GM18870 (cell line): Measurements from ENCODE around the gene DSCAM.
"Not testable (repeated sequence)": the region's sequence is repeated elsewhere in the genome, so short reads cannot be mapped to it uniquely, and the experiment has no call there.

ENCODE experiments used
- ATAC-seq: cut with Tn5 transposase; IDR thresholded peaks from one replicate; pipeline ENCODE4 v1.9.1; 2021; ENCODE audit warnings: moderate library complexity; ENCODE audit not compliant: unreplicated experiment

DSCAM gene

DNA sequence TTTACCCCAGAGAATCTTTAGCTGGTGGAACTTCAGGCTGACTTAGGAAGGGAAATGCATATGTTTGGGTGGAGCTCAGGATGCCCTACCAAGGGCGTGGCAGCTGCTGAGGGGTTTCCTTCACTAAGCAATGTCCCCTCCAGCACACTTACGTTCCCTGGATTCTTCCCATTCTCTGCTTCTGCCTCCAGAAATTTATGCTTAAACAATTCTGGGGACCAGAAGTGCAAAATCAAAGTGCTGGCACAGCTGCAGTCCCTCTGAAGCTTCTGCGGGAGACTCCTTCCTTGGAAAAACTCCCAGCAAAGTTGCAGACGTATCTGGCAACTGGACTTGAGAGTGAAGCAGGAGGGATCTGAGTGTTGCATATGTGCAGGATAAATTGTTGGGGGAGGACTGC is 576.9 kb downstream of the DSCAM start:
- no peak for ATAC-seq

DNA sequence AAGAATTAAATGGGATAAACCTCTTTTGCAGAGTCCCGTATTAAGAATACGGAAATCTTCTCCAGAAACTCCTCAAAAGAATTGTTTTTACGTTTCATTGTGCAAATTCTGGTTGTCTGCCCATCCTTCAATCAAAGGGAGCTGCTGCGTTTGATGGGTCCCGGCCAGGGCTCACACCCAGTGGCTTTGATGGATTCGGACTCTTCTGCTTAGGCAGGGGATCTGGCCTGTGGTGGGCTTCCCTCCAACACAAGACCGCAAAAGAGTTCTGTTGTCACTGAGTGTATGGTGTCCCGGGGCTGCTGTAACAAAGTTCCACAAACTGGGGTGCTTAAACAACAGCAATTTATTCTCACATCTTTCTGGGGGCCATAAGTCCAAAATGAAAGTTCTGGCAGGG is 577.7 kb downstream of the DSCAM start:
- ATAC-seq = no peak

DNA sequence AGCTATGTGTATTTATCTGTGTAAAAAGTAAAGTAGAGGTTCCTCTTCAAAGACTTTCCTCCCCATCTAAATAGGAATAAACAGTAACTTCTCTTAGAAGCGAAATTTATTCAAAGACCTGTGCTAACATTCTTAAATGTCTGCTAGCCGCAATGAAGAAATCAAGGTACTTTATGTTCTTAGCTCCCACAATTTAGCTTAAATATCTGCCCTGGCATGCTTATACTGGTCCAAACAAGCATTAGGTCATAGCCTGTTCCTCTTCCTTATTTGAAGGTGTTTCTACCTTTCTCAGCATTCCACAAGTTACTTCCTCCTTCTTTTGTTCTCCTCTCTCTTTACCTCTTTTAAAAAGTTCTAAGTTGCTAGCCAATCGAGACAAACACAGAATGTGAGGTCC is 588.5 kb downstream of the DSCAM start:
- not testable (repeated sequence) for ATAC-seq

DNA sequence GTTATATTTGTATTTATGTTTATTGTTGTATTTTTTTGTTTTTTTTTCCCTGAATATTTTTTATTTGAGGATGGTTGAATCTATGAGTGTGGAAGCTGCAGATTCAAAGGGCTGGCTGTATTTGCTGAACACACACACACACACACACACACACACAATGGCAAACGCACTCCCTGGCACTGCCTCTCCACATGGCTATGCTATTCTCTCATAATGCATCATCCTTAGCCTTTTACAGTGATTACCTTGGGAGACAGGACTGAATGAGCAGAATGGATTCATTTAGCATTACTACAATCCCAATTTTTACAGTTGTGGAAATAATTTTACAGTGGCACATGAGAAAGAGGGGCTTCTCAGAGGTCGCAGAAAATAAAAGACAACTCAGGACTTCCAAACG is 589.6 kb downstream of the DSCAM start:
- ATAC-seq = no peak

DNA sequence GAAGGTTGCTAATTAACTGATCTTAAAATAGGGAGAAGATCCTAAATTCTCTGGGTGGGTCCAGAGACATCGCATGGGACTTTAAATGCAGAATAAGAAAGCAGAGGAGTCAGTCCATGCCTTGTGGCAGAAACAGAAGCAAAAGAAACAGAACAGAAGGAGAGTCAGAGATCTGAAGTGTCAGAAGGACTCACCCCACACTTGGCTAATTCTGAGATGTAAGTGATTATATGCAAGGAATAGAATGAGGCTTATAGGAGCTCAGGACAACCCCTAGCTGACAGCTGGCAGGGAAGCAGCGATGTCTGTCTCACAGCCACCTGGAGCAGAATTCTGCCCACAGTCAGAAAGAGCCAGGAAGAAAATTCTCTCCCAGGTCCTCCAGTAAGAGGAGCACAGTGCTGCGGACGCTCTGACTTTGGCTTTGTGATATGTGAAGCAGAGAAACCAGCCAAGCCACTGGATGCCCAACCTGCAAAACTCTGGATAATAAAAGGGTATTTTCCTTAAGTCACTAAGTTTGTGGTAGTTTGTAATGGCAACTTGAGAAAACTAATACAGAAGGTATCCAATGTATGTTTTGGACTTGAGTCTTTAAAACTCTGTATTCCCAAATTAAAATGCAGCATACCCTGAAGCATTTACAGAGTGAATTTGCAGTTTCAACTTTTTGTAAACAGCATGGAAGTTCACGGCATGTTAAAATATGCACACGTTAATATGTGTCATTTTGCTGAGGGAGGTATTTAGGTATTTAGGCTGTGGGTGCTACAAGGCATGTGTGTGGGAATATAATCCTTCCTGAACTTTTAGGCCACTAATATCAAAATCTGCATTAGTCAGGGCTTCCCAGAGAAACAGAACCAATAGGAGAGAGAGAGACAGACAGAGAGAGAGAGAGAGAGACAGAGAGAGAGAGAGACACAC is 591.2 kb downstream of the DSCAM start:
- no peak for ATAC-seq

DNA sequence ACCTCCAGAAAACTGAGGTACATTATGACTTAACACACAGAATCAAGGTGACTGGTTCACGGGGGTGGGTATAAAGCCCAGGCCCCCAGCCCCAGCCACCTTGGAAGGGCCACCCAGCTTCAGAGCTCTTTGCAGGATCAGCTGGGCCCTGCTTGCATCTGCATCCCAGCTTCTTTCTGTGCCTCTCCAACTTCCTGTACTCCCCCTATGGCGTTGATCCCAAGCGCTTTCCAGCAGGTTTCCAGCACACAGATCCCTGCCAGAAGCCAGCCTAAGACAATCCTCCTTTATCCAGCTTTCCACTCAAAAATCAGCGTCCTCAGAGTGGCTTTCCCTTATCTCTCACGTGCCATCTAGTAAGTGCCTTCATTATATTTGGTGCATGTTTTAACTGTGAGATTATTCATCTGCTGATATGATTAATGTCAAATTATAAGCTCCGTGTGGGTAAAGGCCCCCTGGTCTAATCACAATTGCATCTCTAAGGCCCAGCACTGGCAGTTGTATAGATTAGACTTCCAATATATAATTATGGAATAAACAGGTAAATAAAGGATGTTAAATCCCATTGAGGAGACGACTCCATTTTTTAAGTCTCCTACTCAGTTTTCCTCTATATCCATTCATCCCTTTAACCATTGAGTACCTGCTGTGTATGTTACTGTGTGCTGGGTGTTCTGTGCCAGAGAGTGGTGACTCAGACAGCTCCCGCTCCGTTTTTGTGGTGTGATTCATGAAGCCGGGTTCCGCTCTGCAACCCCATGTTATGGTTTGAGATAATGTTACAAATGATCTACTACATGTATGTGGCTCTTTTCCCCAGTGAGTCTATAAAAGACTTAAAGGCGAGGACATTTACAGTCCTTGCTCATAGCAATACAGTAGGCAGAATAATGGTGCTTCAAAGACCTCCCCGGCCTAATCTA is 592.2 kb downstream of the DSCAM start:
- no peak for ATAC-seq

DNA sequence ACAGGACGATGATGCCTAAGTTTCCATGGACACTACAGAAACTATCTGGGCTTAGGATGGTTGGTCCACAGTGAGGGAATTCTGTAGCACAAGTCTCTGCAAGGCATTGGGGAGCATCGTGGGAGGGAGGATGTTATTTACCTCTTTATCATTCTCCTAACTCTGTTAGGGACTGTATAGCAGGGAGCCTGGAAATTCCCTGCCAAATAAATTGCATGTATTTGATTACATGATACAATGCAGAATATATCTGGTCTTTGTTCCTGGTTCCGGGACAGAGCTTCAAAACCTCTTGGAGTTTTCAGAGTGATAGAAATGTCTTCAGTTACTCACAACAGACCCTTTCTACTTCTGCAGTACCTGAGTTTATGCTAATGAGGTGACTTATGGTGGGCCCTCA is 593.8 kb downstream of the DSCAM start:
- ATAC-seq = no peak

DNA sequence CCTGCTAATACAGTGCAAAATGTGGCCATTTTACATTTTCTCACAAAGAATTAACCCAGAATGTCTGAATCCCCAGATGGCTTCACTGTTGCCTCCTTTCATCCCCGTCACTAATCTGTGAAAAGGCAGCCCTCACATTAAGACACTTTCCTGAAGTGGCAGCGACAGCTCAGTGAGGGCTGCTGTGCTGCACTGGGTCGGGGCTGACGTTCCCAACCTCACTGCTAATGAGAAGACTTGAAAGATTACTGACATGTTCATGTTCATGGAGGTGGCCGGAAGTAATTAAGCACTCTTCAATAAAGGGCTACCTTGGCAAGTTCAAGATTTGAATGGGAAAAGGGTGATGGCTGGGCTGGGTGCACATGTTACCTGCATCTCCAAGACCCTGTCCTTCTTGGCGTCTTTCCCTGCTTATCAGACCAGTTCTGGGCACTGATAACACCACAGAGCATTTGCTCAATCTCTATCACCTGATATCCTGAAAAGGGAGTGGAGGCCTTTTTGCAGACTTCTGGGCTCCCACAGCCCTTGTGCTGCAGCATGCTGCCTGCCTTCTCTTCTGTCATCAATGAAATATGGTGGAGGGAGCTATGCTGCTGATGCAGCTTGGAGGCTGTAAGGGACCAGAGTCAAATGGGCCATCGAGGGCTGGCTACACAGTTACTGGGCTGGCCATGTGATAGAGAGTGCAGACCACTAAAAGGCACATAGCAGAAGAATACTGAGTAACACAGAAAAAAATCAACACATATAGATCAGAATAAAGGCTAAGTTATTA is 596.3 kb downstream of the DSCAM start:
- ATAC-seq = no peak

DNA sequence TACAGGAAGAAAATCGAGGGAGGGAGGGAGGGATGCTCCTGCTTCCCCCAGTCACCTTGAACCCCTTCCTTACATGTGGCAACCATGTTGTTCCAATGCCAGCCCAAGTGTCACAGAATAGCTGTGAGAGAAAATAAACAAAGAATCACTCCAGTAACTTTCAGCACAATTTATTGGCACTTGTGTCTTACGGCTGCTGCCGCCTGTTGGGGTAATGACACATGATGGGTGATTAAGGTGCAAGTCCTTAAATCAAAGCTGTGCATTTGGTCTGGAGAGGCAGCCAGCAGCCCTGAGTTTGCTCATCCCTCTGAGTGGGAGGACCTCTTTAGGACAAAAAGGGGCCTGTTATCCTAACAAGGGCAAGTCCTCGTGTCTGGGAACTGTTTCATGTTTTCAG is 602.0 kb downstream of the DSCAM start:
- ATAC-seq = no peak

DNA sequence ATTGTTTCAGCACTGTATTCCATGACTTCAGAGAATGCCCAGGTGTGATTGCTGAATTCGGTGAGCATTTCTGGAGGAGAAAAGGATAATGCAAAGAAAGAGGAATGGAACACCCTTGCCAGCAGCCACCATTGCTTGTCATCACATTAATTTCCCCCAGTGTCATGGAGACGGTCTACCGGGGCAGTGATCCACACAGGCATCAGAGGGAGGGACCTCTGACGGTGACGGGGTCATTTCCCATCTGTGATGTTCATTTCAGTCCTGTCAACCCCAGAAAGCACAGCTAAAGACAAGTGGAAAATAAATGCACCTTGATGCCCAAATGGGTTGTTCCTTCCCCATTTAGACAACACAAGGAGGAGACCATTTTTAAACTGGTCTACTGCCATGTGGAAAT is 603.3 kb downstream of the DSCAM start:
- no peak for ATAC-seq

DNA sequence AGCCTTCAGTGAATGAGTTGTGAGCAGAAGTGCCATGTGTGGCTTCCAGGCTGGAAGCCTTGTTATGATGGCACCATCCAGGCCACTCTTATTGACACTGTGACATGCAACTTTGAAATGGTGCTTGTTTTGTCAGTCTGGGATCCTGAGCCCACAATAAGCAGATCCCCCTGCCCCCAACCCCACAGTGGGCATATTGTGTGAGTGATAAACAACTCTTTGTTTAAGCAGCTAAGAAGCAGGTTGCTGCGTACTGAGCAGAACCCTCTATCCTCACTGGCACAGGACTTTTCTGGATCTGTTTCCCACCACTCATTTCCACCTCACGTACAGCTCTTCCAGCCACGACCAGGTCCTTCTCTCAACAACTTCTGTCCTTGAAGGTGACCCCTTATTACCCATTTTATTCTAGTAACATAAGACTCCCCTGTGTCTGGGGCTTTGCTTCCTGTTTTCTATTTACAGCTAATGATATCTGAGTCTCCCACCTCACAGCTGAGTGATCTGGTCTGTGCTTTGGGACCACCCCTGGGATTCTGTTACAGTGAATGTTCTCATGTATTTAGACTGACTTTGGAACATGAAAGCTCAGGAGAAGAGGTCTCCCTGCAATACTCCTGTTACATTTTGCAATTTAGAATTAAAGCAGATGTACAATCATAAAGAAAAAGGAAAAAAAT is 604.2 kb downstream of the DSCAM start:
- ATAC-seq = no peak

DNA sequence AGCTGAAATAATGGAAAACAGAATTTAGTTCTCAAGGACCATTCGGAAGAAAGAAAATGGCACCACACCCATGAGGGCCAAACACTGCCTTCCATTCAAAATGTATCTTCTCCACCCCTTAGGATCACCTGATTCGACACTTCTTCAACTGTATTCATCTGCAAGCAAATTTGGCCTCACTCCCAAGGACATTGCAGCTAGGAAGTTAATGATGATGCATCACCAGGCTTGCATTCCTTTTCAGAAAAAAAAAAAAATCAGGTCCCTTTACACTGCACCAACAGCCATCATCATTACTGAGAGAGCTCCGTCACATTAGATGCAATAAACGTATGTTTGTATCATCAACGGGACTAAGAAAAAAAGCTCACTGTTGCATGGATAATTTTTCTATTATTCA is 611.4 kb downstream of the DSCAM start:
- ATAC-seq = no peak

DNA sequence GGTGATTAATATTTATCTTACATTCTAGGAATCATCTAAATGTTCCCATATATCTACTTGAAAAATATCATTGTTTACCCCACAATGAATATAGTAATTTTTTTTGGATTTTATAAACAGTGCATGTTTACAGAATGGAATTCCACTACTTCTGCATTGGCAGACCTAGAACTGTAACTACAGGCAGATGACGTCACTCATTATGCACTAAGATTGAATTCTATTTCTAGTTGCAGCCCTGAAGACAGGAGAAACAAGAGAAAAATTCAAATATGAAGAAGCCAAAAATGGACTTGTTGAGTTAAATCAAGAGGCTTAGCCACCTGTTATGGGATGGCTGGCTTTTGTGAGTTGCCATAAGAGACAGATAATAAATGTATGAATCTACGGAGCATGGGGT is 615.0 kb downstream of the DSCAM start:
- ATAC-seq = no peak

DNA sequence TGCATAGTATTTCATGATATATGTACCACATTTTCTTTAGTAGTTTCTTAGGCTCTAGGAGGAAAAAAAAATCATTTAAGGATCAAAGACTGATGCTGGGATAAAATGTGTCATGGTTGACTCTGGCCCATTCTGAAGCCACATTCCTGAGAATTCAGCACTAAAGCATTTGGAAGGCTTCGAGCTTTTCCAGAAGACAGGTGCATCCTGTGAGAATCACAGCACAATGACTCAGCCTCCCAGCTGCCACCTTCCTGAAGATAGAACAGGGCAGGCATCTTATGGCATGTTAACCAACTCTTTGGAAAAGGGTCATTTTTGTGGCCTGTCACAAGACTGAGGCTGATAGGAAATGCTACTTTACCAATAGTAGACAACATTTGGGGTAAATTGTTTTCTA is 619.9 kb downstream of the DSCAM start:
- ATAC-seq = no peak

DNA sequence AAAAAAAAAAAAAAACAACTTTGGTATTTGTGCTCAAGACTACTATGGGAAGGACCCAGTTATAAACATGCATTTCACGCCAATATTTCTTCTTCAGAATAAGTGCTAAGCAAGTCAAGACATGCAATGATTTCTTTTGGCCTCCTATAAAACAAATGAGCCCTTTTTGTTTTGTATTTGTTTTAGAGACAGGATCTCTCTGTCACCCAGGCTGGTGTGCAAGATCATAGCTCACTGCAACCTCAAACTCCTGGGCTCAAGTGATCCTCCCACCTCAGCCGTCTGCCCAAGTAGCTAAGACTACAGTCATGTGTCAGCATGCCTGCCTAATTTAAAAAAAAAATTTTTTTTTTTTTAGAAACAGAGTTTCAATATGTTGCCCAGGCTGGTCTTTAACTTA is 631.0 kb downstream of the DSCAM start:
- ATAC-seq = no peak

DNA sequence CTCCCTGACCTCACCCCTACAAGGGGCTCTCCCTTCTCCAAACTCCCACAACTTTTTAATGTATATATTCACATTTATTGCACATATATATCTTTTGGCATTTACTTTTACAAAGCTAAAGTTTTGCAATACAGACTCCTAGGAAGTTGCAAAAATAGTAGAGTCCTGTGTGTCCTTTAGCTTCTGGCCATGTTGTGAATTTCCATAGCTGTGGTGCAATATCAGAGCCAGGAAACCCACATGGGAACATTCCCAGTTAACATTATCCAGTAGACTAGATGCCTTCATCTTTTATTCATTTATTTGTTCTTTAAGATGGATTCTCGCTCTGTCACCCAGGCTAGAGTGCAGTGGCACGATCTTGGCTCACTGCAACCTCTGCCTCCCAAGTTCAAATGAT is 636.7 kb downstream of the DSCAM start:
- ATAC-seq = no peak

DNA sequence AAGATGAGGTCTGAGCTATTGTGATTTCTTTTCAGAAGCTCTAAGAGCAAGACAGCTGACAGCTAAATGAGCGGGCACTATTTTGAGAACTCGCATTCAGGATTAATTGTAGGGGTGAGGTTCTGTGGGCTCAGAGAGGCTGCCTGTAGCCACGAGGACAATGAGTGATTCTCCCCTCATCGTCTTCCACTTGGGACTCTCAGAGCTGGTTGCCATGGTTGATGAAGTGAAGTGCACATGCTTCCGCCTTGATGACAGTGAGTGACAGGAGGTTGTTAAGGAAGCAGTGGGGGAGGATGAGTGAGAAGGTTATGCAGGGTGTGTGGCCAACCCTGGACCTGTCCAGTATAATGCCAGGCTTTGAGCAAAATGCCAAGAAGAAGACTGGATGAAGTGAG is 638.0 kb downstream of the DSCAM start:
- ATAC-seq = no peak

DNA sequence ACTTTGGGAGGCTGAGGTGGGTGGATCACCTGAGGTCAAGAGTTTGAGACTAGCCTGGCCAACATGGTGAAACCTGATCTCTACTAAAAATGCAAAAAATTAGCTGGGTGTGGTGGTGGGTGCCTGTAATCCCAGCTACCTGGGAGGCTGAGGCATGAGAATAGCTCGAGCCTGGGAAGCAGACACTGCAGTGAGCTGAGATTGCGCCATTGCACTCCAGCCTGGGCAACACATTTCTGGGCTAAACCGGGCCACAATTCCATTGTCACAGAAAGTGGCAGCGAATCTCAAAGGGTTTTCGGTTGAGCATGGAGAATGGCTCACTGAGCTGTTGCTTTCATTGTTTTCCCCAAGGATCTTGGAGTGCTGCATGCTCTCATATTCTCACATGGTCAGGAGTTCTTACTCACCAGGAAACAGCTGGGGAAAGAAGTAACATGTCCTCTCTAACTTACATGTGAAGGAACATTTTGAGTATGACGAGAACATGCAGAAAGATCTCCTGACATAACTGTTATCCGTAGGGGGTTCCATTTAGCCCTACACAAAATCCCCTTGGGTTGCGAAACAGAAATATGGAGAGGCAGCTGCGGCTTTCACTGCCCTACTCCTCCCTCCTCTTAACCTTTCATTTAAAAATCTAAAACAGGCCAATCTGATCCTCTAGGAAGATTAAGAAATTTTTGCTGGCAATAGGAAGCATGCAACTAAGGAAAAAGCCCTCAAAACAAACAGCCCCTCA is 638.6 kb downstream of the DSCAM start:
- ATAC-seq = no peak

DNA sequence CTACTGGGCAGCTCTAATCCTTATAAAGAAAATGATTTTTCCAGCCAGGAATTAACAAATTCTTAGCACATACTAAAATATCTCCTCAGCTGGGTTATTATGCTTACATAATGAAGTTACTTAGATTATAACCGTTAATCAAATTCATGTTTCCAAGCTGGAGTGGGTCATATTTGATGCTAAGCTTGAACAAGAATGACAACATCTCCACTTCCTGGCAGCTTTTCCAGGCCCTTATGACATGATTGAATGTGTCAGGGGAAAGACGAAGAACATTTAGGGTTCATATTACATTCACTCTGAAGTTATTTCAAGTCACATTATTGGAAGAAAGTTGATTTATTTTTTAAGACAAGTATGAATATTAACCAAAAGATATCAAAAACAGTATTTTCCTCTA is 646.0 kb downstream of the DSCAM start:
- ATAC-seq = no peak

DNA sequence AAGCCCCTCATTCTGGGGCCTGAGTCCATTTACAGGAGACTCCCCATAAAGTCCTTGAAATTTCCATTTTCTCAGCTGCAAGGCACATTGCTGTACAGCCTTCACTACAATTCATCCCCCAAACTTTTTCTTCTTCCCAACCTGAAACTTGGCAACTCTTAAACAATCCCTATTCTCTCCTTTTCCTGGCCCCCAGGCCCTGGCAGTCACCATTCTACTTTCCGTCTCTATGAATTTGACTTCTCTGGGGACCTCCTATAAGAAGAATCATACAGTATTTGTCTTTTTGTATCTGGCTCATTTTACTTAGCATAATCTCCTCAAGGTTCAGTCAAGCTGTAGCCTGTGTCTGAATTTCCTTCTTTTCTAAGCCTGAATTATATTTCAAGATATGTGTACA is 646.8 kb downstream of the DSCAM start:
- ATAC-seq = no peak
